Stomach (tissue), 9 donors: ENCODE data around the gene ARRDC5. TPM values are rescaled to one million over a fixed set of nuclear protein-coding genes. Genes with fewer than 3 reads are reported as not detected.

Experiments
- DNase-seq, 2 donors: peaks; one replicate each; pipeline versions ENCODE4 v3.0.0 to v3.0.0-alpha.2; 2013 to 2019
- H3K27ac ChIP-seq, 5 donors: fragments of 200-600 bp in 4 of 5; sonication (generic) in 4 of 5; one replicate each; pipeline ENCODE4 v1.5.1; 2013 to 2019; ENCODE audit warnings: mild to moderate bottlenecking in 1 of 5, moderate library complexity in 1 of 5
- H3K27me3 ChIP-seq, 3 donors: fragments of 200-600 bp; sonication (generic); one replicate each; pipeline ENCODE4 v1.5.1; 2017 to 2019; ENCODE audit warnings: mixed run types in 1 of 3
- H3K36me3 ChIP-seq, 4 donors: fragments of 200-600 bp; sonication (generic); 1 replicate in 3 of 4; 2 replicates in 1 of 4; pipeline ENCODE4 v1.5.1; 2016 to 2019
- H3K4me1 ChIP-seq, 4 donors: fragments of 200-600 bp; sonication (generic); one replicate each; pipeline ENCODE4 v1.5.1; 2016 to 2019
- H3K4me3 ChIP-seq, 4 donors: fragments of 200-600 bp; sonication (generic) in 3 of 4; one replicate each; pipeline ENCODE4 v1.5.1; 2016 to 2019; ENCODE audit warnings: mild to moderate bottlenecking in 1 of 4
- H3K9me3 ChIP-seq, 4 donors: fragments of 200-600 bp; sonication (generic); one replicate each; pipeline ENCODE4 v1.5.1; 2016 to 2019
- EP300 ChIP-seq: sonication (generic); formaldehyde crosslinking; IDR thresholded peaks from one replicate; pipeline ENCODE4 v1.6.1; 2017; ENCODE audit warnings: antibody characterized with exemption
- POLR2A ChIP-seq, 4 donors: fragments of 450-650 bp; IDR thresholded peaks; one replicate each; pipeline ENCODE4 v1.6.1; 2016; ENCODE audit warnings: antibody characterized with exemption in 4 of 4, control low read depth in 2 of 4, mild to moderate bottlenecking in 1 of 4, moderate library complexity in 1 of 4
- POLR2AphosphoS5 ChIP-seq, 3 donors: sonication (generic); formaldehyde crosslinking; IDR thresholded peaks; one replicate each; pipeline ENCODE4 v1.6.1; 2016; ENCODE audit warnings: antibody characterized with exemption in 3 of 3
- WGBS, 5 donors: extraction: QIAGEN DNeasy Blood & Tissue Kit in 3 of 5; methylation state at CpG; one replicate each; pipeline versions ENCODE4 v1.1.5 to v1.1.7; 2013 to 2018; 5-methylcytosine and 5-hydroxymethylcytosine counted together
- intact Hi-C: fragments of 100-400 bp; cut with DNase I; formaldehyde crosslinking; loops from one replicate; pipeline ENCODE4 v1.15.1; 2023; ENCODE audit warnings: low total_unique reads
- polyA plus RNA-seq, 3 donors: library from polyadenylated mRNA; stranded (reverse); fragments of 200-250 nt; gene quantifications; one replicate each; pipeline ENCODE4 v1.2.3, GENCODE V29; 2013
- total RNA-seq, 5 donors: library from RNA; depleted of rRNA; stranded (reverse); fragments of >200 nt; gene quantifications; one replicate each; pipeline versions ENCODE4 v1.1.0 to v1.2.3, GENCODE V29; 2014 to 2016
- TF ChIP-seq, protein P1 (sequence below), 7 experiments: fragments of 450-650 bp in 4 of 7; fragments of 200-600 bp in 3 of 7; sonication (generic) in 3 of 7; IDR thresholded peaks; one replicate each; pipeline ENCODE4 v1.5.1; 2016 to 2019; ENCODE audit warnings: antibody characterized with exemption in 7 of 7, control low read depth in 2 of 7, mild to moderate bottlenecking in 1 of 7
- donor health status: healthy with polysubstance abuse.
- donor health status: Bipolar disorder and iron deficiency.
- donor health status: healthy.

ARRDC5 gene
- total and polyA plus RNA-seq, 8 donors, result 0.20 to 0.73 TPM; not detected in 6

DNA sequence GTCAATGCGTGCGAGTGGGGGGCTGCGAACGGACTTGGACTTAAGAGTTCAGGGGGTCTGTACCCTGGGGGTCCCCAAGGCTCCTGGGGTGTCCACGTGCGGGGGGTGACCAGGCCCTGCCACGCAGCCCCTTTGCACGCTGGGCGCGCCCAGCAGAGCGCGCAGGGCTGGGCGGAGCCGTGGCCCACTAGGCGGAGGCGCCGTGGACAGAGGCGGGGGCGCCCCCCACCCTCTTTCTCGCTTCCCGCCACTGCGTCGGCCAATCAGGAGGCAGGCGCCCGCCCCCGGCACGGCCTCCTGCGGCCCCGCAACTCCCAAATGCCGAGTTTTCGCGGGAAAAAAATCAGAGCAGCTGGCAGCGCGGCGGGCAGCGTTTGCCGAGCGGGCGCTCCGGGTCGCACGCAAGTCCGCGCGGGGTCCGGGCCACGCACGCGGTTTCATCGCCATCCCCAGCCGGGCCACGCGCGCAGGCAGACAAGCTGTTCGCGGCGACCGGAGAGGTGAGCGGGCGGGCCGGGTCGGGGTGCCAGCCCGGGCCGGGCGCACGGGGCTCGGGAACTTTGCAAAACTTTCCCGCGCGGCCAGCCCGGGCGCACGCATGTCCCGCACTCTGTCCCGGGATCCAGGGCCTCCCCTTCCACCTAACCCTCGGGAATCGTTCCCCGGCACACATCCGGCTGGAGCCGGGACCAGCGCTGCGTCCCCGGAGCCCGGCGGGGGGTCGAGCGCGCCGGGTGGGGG, 6.6 kb upstream of the ARRDC5 start, which contains the start of gene UHRF1:
Gene UHRF1, plus strand, starts transcription at position 346 of the 741 bp plus-strand sequence. CDS start 1,385 bp downstream, outside the sequence.
- Histone ChIP-seq H3K27ac (peak within 1 kb of the TSS in 4 of 5 donors; percentile 9 to 71 (median 52)), H3K4me3 (peak within 1 kb of the TSS; percentile 66 to 82 (median 74)), H3K9me3 (no peaks in the 10 kb centered on the region), H3K4me1 (peaks cover 24 to 49% (median 36%) of the 10 kb centered on the region in 4 donors), H3K36me3 (no peaks in the 10 kb centered on the region), H3K27me3 (peaks cover 0 to 15% (median 10%) of the 10 kb centered on the region in 3 donors)
- DNase-seq, result peak in 1 of 2 donors; percentile 64
- no peak for TF ChIP-seq POLR2AphosphoS5 (IDR thresholded peaks at IDR 0.05)
- TF ChIP-seq, protein P1, sequence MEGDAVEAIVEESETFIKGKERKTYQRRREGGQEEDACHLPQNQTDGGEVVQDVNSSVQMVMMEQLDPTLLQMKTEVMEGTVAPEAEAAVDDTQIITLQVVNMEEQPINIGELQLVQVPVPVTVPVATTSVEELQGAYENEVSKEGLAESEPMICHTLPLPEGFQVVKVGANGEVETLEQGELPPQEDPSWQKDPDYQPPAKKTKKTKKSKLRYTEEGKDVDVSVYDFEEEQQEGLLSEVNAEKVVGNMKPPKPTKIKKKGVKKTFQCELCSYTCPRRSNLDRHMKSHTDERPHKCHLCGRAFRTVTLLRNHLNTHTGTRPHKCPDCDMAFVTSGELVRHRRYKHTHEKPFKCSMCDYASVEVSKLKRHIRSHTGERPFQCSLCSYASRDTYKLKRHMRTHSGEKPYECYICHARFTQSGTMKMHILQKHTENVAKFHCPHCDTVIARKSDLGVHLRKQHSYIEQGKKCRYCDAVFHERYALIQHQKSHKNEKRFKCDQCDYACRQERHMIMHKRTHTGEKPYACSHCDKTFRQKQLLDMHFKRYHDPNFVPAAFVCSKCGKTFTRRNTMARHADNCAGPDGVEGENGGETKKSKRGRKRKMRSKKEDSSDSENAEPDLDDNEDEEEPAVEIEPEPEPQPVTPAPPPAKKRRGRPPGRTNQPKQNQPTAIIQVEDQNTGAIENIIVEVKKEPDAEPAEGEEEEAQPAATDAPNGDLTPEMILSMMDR (IDR thresholded peaks at IDR 0.05), result no peak
- TF ChIP-seq EP300, result no peak
- no peak for TF ChIP-seq POLR2A (IDR thresholded peaks at IDR 0.05)
- WGBS, 5 donors, result 2 to 12% (median 2%) methylated on average over 9 to 89 of the region's 89 CpGs; no CpG with 5 or more reads in 1 of the 5 donors
- intact Hi-C loops, result no loop called here

DNA sequence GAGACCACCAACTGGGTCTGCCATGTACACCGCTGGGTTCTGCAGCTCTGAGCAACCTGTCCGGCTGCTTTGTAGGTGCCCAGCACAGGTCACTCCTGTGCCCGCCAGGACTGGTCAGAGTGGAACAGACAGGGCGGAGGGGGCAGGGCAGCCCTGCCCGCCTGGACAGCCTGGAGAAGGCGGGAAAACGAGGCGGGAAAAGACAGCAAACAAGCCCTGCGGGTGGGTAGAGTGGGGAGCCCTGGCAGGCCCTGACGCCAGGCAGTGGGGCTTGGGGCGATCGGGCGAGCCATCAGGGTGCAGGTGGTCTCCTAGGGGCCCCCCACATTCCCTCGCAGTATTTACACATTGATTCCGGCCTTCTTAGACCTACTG, 6.1 kb upstream of the ARRDC5 start:
- TF ChIP-seq POLR2A (IDR thresholded peaks at IDR 0.05) (no peak), POLR2AphosphoS5 (IDR thresholded peaks at IDR 0.05) (no peak), EP300 (no peak)
- TF ChIP-seq, protein P1 (IDR thresholded peaks at IDR 0.05), result no peak
- H3K27me3 ChIP-seq, result peaks cover 0 to 15% (median 10%) of the 10 kb centered on the region in 3 donors
- H3K4me3 ChIP-seq, result peak overlapping the region in 2 of 4 donors; percentile 66 to 82
- DNase-seq, result peak in 1 of 2 donors; percentile 23
- H3K9me3 ChIP-seq, result no peaks in the 10 kb centered on the region
- WGBS, 5 donors, result 22 to 74% (median 48%) methylated on average over 9 to 15 of the region's 15 CpGs
- peaks cover 24 to 44% (median 36%) of the 10 kb centered on the region in 4 donors for H3K4me1 ChIP-seq
- intact Hi-C loops, result no loop called here
- no peak overlapping the region for H3K27ac ChIP-seq
- H3K36me3 ChIP-seq, result no peaks in the 10 kb centered on the region

DNA sequence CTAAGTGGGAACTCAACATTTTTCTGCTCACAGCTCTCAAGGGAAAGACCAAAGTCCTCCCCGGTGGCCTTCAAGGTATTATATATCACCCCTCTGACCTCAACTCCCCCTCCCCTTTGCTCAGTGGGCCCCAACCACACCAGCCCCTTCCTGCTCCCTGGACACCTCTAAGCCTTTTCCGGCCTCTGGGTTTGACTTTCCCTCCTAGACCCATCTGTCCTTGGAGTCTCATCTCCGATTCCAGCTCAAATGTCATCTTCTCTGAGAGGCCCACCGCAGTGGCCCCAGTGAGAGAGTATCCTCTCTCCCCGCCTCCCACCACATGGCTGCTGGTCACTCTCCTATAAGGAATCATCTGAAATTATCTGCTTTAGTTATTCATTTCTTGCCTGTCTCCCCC, 5.7 kb upstream of the ARRDC5 start:
- Histone ChIP-seq H3K36me3 (no peaks in the 10 kb centered on the region), H3K9me3 (no peaks in the 10 kb centered on the region), H3K4me1 (peaks cover 24 to 43% (median 36%) of the 10 kb centered on the region in 4 donors), H3K27ac (no peak overlapping the region), H3K4me3 (no peak overlapping the region), H3K27me3 (peaks cover 0 to 15% (median 10%) of the 10 kb centered on the region in 3 donors)
- intact Hi-C loops, result no loop called here
- no peak for DNase-seq
- 83 to 85% (median 84%) methylated on average over 5 of the region's 5 CpGs for WGBS, 5 donors
- TF ChIP-seq POLR2AphosphoS5 (IDR thresholded peaks at IDR 0.05), result no peak
- TF ChIP-seq EP300, result no peak
- TF ChIP-seq POLR2A (IDR thresholded peaks at IDR 0.05), result no peak
- TF ChIP-seq, protein P1 (IDR thresholded peaks at IDR 0.05), result no peak

DNA sequence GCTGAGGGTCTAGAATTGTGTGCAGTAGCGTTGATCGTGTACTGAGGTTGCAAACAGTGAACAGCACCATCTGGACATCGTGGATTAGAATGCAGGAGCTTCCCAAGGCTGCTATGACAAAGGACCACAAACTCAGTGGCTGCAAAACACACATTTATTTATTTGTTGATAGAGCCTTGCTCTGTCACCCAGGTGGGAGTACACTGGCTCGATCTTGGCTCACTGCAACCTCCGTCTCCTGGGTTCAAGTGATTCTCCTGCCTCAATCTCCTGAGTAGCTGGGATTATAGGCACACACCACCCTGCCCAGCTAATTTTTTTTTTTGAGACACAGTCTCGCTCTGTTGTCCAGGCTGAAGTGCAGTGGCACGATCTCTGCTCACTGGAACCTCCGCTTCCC, 4.3 kb upstream of the ARRDC5 start:
- Histone ChIP-seq H3K4me1 (peaks cover 24 to 34% (median 32%) of the 10 kb centered on the region in 4 donors), H3K4me3 (no peak overlapping the region), H3K36me3 (no peaks in the 10 kb centered on the region), H3K27me3 (peaks cover 0 to 15% (median 10%) of the 10 kb centered on the region in 3 donors), H3K9me3 (no peaks in the 10 kb centered on the region), H3K27ac (no peak overlapping the region)
- intact Hi-C loops, result no loop called here
- DNase-seq, result no peak
- TF ChIP-seq POLR2AphosphoS5 (IDR thresholded peaks at IDR 0.05), result no peak
- TF ChIP-seq EP300, result no peak
- TF ChIP-seq, protein P1 (IDR thresholded peaks at IDR 0.05), result no peak
- 72 to 88% (median 83%) methylated on average over 8 of the region's 8 CpGs for WGBS, 5 donors
